Uterus (tissue), 4 donors: ENCODE results near the gene CSHL1. TPM values are rescaled to one million over a fixed set of nuclear protein-coding genes. Genes with fewer than 3 reads are reported as not detected.

Source experiments
- small RNA-seq: library from RNA; depleted of rRNA; stranded (forward); fragments of <200 nt; gene quantifications from one replicate; pipeline ENCODE3, GENCODE V24; 2016
- total RNA-seq, 4 donors: library from RNA; depleted of rRNA in 3 of 4; stranded (reverse); fragments of >200 nt in 3 of 4; gene quantifications; one replicate each; pipeline versions ENCODE4 v1.1.0 to v1.2.4, GENCODE V29; 2014 to 2023
- donor health status: DM: yes; HTN: yes; CAD: no.

Gene CSHL1
- total RNA-seq, 4 donors from 2014 or later = not detected

Small RNA genes lying within 50 kb of the gene (small RNA-seq; reads per million reads assigned to genes)
- gene AC040958.1 (not detected), gene AC127029.1 (not detected), gene GH1 (not detected)

Other genes with a start within 250 kb of the CSHL1 start
- 10 to 100 TPM in 3 of 4 donors, 1 to 10 TPM in 1; 3.8 to 23.2 (median 11.8) TPM for gene LIMD2, start 211.1 kb downstream of the CSHL1 start, total RNA-seq
- gene STRADA, start 169.5 kb downstream of the CSHL1 start, total RNA-seq = 10 to 100 TPM; 14.1 to 60.9 (median 27.9) TPM
- gene CCDC47, start 137.7 kb downstream of the CSHL1 start, total RNA-seq = 10 to 100 TPM; 15.1 to 91.5 (median 49.3) TPM
- 100 to 1,000 TPM in 3 of 4 donors, 10 to 100 TPM in 1; 89.9 to 180 (median 150) TPM for gene DDX42, start 137.1 kb downstream of the CSHL1 start, total RNA-seq
- gene PSMC5, start 83.8 kb downstream of the CSHL1 start, total RNA-seq = 100 to 1,000 TPM in 1 of 4 donors, 10 to 100 TPM in 3; 12.6 to 103 (median 40.2) TPM
- 10 to 100 TPM; 29.7 to 64.7 (median 53.3) TPM for gene FTSJ3, start 83.6 kb downstream of the CSHL1 start, total RNA-seq
- 100 to 1,000 TPM in 2 of 4 donors, 10 to 100 TPM in 2; 72.9 to 205 (median 101) TPM for gene SMARCD2, start 68.6 kb downstream of the CSHL1 start, total RNA-seq
- not detected for gene CSH2, start 37.6 kb downstream of the CSHL1 start, total RNA-seq
- not detected for gene GH2, start 29.3 kb downstream of the CSHL1 start, total RNA-seq
- gene CSH1, start 14.7 kb downstream of the CSHL1 start, total RNA-seq = not detected
- gene GH1, start 7.6 kb upstream of the CSHL1 start, total RNA-seq = not detected
- 10 to 100 TPM in 1 of 4 donors, 1 to 10 TPM in 2, under 1 TPM in 1; 0.29 to 13.4 (median 4.9) TPM for gene CD79B, start 21.1 kb upstream of the CSHL1 start, total RNA-seq
- under 1 TPM in 2 of 4 donors, not detected in 2; 0.14 to 0.24 TPM for gene SCN4A, start 61.7 kb upstream of the CSHL1 start, total RNA-seq
- gene PRR29, start 87.1 kb upstream of the CSHL1 start, total RNA-seq = 1 to 10 TPM in 2 of 4 donors, under 1 TPM in 1, not detected in 1; 0.29 to 2.8 (median 1.5) TPM
- 100 to 1,000 TPM in 1 of 4 donors, 10 to 100 TPM in 3; 20.6 to 108 (median 42.4) TPM for gene ICAM2, start 109.4 kb upstream of the CSHL1 start, total RNA-seq
- gene ERN1, start 218.9 kb upstream of the CSHL1 start, total RNA-seq = 10 to 100 TPM in 3 of 4 donors, 1 to 10 TPM in 1; 4.4 to 56.5 (median 15.0) TPM